ENCODE measurements around the gene PELI3.
"Not testable (repeated sequence)": the region's sequence is repeated elsewhere in the genome, so short reads cannot be mapped to it uniquely, and the experiment has no call there.

The PELI3 gene

DNA sequence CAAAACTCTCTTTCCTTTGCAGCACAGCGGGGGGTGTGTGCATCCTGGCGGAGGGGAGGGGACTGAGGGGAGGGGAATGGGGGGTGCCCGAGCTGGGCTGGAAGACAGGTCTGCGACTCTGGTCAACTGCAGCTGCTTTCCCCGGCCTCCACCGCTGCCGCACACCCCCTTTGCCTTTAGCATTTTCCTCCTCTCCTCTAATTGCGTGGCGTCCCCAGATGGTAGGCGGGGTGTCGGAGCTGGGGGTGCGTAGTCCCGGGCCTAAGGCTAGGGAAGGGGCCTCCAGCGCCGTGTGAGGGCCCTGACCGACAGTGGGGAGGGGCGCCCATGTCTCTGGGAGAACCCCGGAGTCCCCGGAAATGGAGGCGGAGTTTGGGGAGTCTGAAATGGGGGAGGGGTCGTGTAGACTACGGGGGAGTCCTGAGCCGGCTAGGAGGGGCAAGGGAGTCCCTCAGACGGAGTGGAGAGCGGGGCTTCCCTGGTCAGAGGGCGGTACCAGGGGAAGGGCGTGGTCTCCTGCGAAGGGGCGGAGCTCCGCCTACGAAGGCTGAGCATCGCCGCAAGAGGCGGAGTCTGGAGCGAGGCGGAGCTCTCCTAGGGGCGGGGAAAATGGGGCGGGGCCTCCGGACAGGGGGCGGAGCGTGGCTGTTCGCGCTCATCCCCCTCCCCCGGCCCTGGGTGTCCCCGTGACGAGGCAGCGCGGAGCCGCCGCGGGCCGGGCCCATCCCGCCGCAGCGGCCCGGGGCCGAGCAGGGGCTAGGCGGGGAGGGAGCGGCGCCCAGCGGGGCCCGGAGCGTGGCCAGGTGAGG lies at the start of gene PELI3:
PELI3 (plus strand) TSS at position 681 of the 809 bp plus-strand sequence. CDS start 1,224 bp downstream, outside the sequence.
- DNase-seq (ENCODE audit: low read depth): peak; percentile 90

GRCh38 chr11:66417000-66417399 lies 49.7 kb upstream of the PELI3 start:
- DNase-seq (ENCODE audit: low read depth): no peak

GRCh38 chr11:66418168-66418985 lies 48.3 kb upstream of the PELI3 start:
- DNase-seq (ENCODE audit: low read depth): peak; percentile 31

GRCh38 chr11:66418986-66419308 lies 47.8 kb upstream of the PELI3 start:
- DNase-seq (ENCODE audit: low read depth): no peak

DNA sequence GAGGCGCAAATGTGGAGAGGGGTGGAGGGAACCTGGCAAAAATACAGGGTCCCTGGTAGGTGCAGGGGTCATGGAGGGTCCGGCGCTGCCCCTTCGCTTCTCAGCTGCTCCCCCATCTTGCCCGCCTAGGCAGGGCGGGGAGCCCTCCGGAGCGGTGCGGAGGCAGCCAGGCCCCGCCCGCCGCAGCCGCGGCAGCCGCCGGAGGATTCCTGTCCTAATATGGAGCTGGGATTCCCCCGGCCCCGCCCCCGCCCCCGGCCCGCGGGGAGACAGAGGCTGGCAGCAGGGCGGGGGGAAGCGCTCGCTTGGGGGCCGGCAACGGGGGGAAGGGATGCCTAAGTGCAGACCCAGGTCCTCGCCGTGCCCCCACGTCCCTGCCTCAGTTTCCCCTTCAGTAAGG lies 46.9 kb upstream of the PELI3 start:
- DNase-seq (ENCODE audit: low read depth): no peak

GRCh38 chr11:66420671-66421476 lies 45.8 kb upstream of the PELI3 start, which contains the start of gene NPAS4:
Gene NPAS4 (plus strand): TSS chr11:66421035. CDS start chr11:66421180, 145 bp downstream.
- DNase-seq (ENCODE audit: low read depth): no peak

- DNase-seq (ENCODE audit: low read depth): peak; percentile 51
Observed at GRCh38 chr11:66421492-66422205, 45.1 kb upstream of the PELI3 start.

DNA sequence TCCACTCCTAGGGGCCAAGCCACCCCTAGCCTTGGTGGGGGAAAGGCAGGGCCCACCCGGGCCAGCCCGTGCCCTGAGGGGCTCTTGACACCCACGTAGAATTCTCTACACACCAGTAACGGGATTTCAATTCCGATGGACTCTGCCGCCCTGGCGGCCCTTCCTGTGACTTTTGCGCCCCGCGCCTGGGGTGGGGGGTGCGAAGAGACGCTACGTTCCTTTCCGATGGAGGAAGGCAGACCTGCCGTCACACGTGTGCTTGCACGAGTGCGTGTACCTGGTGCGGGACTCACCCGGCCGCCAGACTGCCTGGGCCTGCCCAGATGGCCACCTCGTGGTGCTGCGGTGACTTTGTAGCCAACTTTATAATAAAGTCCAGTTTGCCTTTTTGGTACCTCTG lies 40.4 kb upstream of the PELI3 start:
- DNase-seq (ENCODE audit: low read depth): no peak

GRCh38 chr11:66428933-66429332 lies 37.8 kb upstream of the PELI3 start:
- DNase-seq (ENCODE audit: low read depth): no peak

DNA sequence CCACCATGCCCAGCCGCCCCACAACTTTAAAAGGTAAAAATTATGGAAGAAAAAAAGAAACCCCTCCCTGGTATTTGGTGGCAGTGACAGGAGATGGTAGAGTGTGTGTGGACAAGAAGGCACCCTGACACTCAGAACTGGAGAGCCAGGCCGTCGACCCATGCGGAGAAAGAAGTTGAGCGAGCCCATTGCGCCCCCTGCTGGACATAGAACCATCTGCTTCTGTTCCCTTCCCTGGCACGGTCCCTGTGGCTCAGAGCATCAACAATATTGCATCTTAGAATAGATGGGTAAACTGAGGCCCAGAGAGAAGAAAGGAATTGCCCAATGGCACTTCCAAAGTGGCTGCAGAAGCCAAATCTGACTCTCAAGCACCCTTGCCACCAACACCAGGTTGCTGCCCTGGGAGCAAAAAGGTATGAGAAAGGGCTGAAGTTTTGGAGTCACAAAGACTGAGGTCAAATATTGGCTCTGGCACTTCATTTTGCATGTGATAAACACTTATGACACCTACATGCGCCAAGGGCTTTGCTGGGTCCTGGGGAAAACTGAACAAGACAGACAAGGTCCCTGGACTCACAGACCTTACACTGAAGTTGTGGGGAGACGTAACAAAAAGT lies 36.6 kb upstream of the PELI3 start:
- peak; percentile 47 for DNase-seq (ENCODE audit: low read depth)

DNA sequence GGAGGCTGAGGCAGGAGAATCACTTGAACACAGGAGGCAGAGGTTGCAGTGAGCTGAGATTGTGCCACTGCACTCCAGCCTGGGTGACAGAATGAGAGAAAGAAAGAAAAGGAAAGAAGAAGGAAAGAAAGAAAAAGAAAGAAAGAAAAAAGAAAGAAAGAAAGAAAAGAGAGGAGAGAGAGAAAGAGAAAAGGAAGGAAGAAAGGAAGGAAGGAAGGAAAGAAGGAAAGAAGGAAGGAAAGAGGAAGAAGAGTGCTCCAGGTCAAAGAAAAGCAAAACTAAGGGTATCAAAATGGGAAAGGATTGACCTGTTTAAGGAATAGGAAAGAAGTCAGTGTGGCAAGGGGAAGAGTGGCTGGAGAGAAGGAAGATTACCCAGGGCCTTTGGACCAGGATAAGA lies 35.4 kb upstream of the PELI3 start:
- not testable (repeated sequence) for DNase-seq (ENCODE audit: low read depth)

DNA sequence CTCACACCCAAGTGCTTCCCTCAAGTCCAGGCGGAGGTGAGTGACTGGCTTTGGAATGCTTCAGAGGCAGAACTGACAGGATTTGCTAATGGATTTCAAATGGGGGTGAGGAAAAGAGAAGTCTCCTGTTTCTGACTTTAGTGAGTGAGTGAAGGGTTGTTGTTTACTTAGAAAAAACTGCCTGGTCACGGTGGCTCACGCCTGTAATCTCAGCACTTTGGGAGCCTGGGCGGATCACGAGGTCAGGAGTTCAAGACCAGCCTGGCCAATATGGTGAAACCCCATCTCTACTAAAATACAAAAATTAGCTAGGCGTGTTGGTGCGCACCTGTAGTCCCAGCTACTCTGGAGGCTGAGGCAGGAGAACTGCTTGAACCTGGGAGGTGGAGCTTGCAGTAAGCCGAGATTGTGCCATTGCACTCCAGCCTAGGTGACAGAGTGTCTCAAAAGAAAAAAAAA lies 34.8 kb upstream of the PELI3 start:
- not testable (repeated sequence) for DNase-seq (ENCODE audit: low read depth)

GRCh38 chr11:66432597-66432996 lies 34.1 kb upstream of the PELI3 start:
- no peak for DNase-seq (ENCODE audit: low read depth)

- DNase-seq (ENCODE audit: low read depth): no peak
Observed at GRCh38 chr11:66437979-66438503, 28.7 kb upstream of the PELI3 start.

- peak; percentile 77 for DNase-seq (ENCODE audit: low read depth)
Observed at GRCh38 chr11:66438504-66439466, 27.9 kb upstream of the PELI3 start, which contains the start of gene MRPL11. Gene MRPL11 (minus strand): TSS chr11:66438848. CDS start chr11:66438754, 94 bp downstream.

DNA sequence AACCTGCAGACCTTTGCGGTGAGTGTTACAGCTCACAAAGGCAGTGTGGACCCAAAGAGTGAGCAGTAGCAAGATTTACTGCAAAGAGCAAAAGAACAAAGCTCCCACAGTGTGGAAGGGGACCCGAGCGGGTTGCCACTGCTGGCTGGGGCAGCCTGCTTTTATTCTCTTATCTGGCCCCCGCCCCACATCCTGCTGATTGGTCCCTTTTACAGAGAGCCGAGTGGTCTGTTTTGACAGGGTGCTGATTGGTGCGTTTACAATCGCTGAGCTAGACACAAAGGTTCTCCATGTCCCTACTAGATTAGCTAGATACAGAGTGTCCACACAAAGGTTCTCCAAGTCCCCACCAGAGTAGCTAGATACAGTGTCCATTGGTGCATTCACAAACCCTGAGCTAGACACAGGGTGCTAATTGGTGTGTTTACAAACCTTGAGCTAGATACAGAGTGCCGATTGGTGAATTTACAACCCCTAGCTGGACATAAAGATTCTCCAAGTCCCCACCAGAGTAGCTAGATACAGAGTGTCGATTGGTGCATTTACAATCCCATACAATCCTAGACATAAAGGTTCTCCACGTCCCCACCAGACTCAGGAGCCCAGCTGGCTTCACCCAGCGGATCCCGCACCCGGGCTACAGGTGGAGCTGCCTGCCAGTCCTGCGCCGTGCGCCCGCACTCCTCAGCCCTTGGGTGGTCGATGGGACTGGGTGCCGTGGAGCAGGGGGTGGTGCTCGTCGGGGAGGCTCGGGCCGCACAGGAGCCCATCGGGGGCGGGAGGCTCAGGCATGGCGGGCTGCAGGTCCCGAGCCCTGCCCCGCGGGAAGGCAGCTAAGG lies 26.4 kb upstream of the PELI3 start:
- not testable (repeated sequence) for DNase-seq (ENCODE audit: low read depth)

- DNase-seq (ENCODE audit: low read depth): not testable (repeated sequence)
Observed at GRCh38 chr11:66440940-66441282, 25.8 kb upstream of the PELI3 start.

GRCh38 chr11:66443602-66444001 lies 23.1 kb upstream of the PELI3 start:
- DNase-seq (ENCODE audit: low read depth): no peak

GRCh38 chr11:66447012-66447411 lies 19.7 kb upstream of the PELI3 start:
- DNase-seq (ENCODE audit: low read depth): no peak

All from CMK (cell line).